GM10266 (cell line): ENCODE data around the gene KCNMB4.

ENCODE experiments used
- DNase-seq: peaks from one replicate; pipeline ENCODE4 v3.0.0; 2012; ENCODE audit errors: extremely low spot score
- CTCF ChIP-seq: IDR thresholded peaks from 2 replicates; pipeline ENCODE4 v1.5.1; 2012; ENCODE audit warnings: mild to moderate bottlenecking, low read depth; ENCODE audit not compliant: control insufficient read depth, insufficient read depth; ENCODE audit errors: missing control alignments

The KCNMB4 gene

GRCh38 chr12:70456953-70457352 lies 90.9 kb downstream of the KCNMB4 start:
- no peak for TF ChIP-seq CTCF
- no peak for DNase-seq

- TF ChIP-seq CTCF: no peak
- DNase-seq: no peak
These were observed 93.7 kb downstream of the KCNMB4 start for GRCh38 chr12:70459786-70460185.

GRCh38 chr12:70463997-70464396 lies 97.9 kb downstream of the KCNMB4 start:
- DNase-seq: no peak
- TF ChIP-seq CTCF: no peak

- no peak for TF ChIP-seq CTCF
- DNase-seq: no peak
These were observed 100.7 kb downstream of the KCNMB4 start for GRCh38 chr12:70466753-70467152.

- no peak for TF ChIP-seq CTCF
- DNase-seq: no peak
These were observed 101.4 kb downstream of the KCNMB4 start for GRCh38 chr12:70467476-70467875.

GRCh38 chr12:70467918-70468733 lies 102.0 kb downstream of the KCNMB4 start:
- DNase-seq: no peak
- TF ChIP-seq CTCF: no peak

- no peak for TF ChIP-seq CTCF
- DNase-seq: no peak
These were observed 102.7 kb downstream of the KCNMB4 start for GRCh38 chr12:70468741-70469140.
